ENCODE data around the gene SS18. TPM values are rescaled to one million over a fixed set of nuclear protein-coding genes. Genes with fewer than 3 reads are reported as not detected.

Gene SS18
- total RNA-seq, 2 donors from 2014 or later: 40.2 to 88.1 TPM

DNA sequence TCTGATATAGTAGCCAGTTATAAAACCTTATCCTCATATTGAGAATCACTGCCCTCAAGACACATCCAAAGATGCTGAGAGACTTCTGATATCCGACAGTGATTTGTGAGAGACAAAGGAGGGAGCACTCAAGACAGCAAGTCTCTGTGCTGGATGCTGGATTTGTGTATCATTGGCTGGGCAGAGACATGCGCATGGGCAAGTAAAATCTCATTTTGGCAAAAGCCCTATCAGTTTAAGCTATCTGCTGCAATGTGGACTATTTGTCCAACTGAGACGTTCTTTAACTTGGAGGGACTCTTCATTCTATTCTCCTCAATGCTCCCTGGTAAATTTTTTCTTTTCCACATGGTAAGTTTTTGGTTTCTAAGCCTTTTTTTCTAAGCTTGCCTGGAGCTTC lies 107.5 kb downstream of the SS18 start:
- ATAC-seq (no peak), DNase-seq (ENCODE audit: low spot score in 2 of 2) (no peak)
- H3K36me3 Mint-ChIP-seq: no peaks in the 10 kb centered on the region
- no peaks in the 10 kb centered on the region for H3K9me3 Mint-ChIP-seq
- H3K27ac Mint-ChIP-seq: no peak overlapping the region

GRCh38 chr18:25982153-25982552 lies 108.3 kb downstream of the SS18 start:
- Mint-ChIP-seq H3K36me3 (no peaks in the 10 kb centered on the region), H3K27ac (no peak overlapping the region), H3K9me3 (no peaks in the 10 kb centered on the region)
- DNase-seq (ENCODE audit: low spot score in 2 of 2) (no peak), ATAC-seq (no peak)

DNA sequence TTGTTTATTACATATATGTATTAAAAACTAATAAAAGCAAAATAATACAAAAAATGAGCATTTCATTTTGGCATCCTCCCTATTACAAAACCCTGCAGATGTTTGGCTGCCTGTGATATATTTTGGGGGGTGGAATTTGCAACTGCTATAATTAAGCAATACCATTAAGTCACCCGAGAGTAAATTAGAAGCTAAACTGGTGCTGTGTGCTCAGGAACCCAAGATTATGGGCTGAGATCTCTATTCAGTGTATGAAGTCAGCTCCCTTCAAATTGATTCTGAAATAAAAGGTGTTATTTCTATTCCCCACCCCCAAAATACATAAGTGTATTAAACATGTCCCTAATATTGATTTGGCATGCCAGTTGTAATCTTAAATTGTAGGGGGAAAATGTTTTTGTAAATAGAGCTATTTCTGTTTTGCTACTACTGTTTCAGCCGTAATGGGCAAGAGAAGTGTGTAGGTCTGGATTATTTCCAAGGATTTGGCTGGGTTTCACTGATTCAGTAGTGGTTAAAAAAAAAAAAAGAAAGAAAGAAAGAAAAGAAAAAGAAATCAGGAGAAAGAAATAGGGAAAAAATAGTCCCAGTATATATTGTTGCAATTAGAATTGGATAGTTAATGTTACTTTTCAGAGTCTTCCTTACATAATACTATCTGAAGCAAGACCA lies 110.9 kb downstream of the SS18 start:
- H3K9me3 Mint-ChIP-seq: no peaks in the 10 kb centered on the region

DNA sequence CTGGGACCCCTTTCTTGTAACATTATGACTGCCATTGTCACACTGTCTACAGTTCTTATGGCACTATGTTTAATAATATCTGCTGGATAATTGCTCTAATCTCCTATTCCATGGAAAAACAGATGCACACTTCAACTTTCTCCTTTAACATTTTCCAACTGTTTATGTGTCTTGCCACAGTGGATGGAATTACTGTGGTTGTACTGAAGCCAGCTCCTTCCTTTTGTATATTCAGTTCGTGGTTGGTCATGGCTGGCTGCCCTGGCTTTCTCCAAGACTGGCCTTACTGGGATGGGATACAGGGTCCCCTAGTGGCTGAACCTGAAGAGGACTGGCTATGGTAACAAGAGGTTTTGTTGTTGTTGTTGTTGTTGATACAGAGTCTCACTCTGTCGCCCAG lies 113.9 kb downstream of the SS18 start:
- no peak for DNase-seq (ENCODE audit: low spot score in 2 of 2)
- H3K27ac Mint-ChIP-seq: no peak overlapping the region
- no peak for ATAC-seq
- no peaks in the 10 kb centered on the region for H3K36me3 Mint-ChIP-seq
- H3K9me3 Mint-ChIP-seq: no peaks in the 10 kb centered on the region

More for the DNA sequence above, 110.9 kb downstream of the SS18 start:
- H3K27ac Mint-ChIP-seq: no peak overlapping the region
- no peaks in the 10 kb centered on the region for H3K36me3 Mint-ChIP-seq
- ATAC-seq (no peak), DNase-seq (ENCODE audit: low spot score in 2 of 2) (no peak)

- Mint-ChIP-seq H3K9me3 (no peaks in the 10 kb centered on the region), H3K27ac (no peak overlapping the region), H3K36me3 (no peaks in the 10 kb centered on the region)
- DNase-seq (ENCODE audit: low spot score in 2 of 2) (no peak), ATAC-seq (no peak)
These were observed 115.8 kb downstream of the SS18 start for GRCh38 chr18:25974630-25975077.

Other genes with a start within 250 kb of the SS18 start
- gene PSMA8, start 43.3 kb upstream of the SS18 start, total RNA-seq: under 1 TPM; 0.45 to 0.73 TPM
- gene TAF4B, start 135.8 kb upstream of the SS18 start, total RNA-seq: 10 to 100 TPM; 12.7 to 29.1 TPM